HepG2 (cell line): ENCODE results near the gene ZBTB48. TPM values are rescaled to one million over a fixed set of nuclear protein-coding genes. Genes with fewer than 3 reads are reported as not detected.

Source experiments
- DPF2 ChIP-seq: sonication (generic); formaldehyde crosslinking; IDR thresholded peaks from 2 replicates; pipeline ENCODE4 v1.4.0; 2020; ENCODE audit warnings: mild to moderate bottlenecking, low read depth, missing genetic modification reagents, borderline replicate concordance
- E2F1 ChIP-seq: sonication (generic); formaldehyde crosslinking; IDR thresholded peaks from 2 replicates; pipeline ENCODE4 v1.5.0; 2020; ENCODE audit warnings: missing genetic modification reagents
- EP300 ChIP-seq, 3 experiments: sonication (generic) in 1 of 3; formaldehyde crosslinking in 1 of 3; IDR thresholded peaks; 2 replicates each; pipeline versions ENCODE4 v1.5.1 to v1.6.1; 2011 to 2020; ENCODE audit warnings: low read depth in 2 of 3, low read length in 2 of 3, borderline replicate concordance in 1 of 3, improper control_type of control experiment in 1 of 3, mild to moderate bottlenecking in 1 of 3, missing genetic modification reagents in 1 of 3, moderate library complexity in 1 of 3
- LCORL ChIP-seq, 2 experiments: fragments of 450-650 bp in 1 of 2; sonication (generic) in 1 of 2; formaldehyde crosslinking in 1 of 2; IDR thresholded peaks; 2 replicates each; pipeline versions ENCODE4 v1.5.0 to v1.6.1; 2017 to 2020; ENCODE audit warnings: antibody characterized with exemption in 1 of 2, missing genetic modification reagents in 1 of 2
- NFE2L1 ChIP-seq: sonication (generic); formaldehyde crosslinking; IDR thresholded peaks from 2 replicates; pipeline ENCODE4 v1.4.0; 2020; ENCODE audit warnings: missing genetic modification reagents, mild to moderate bottlenecking, borderline replicate concordance
- NR2F6 ChIP-seq, 2 experiments: IDR thresholded peaks; 2 replicates each; pipeline ENCODE4 v1.6.1; 2016; ENCODE audit warnings: antibody characterized with exemption in 1 of 2, mild to moderate bottlenecking in 1 of 2
- PBX3 ChIP-seq: sonication (generic); formaldehyde crosslinking; IDR thresholded peaks from 2 replicates; pipeline ENCODE4 v1.8.1; 2023; ENCODE audit warnings: missing genetic modification reagents, inconsistent platforms, borderline replicate concordance
- PHF20 ChIP-seq: sonication (generic); formaldehyde crosslinking; IDR thresholded peaks from 2 replicates; pipeline ENCODE4 v1.5.0; 2020; ENCODE audit warnings: mild to moderate bottlenecking, missing genetic modification reagents
- RCOR2 ChIP-seq: IDR thresholded peaks from 2 replicates; pipeline ENCODE4 v1.6.1; 2016; ENCODE audit warnings: missing biosample characterization, missing genetic modification reagents
- RFX5 ChIP-seq: IDR thresholded peaks from 2 replicates; pipeline ENCODE4 v1.6.1; 2011; ENCODE audit warnings: low read depth, low read length, improper control_type of control experiment
- RNF219 ChIP-seq: sonication (generic); formaldehyde crosslinking; IDR thresholded peaks from 2 replicates; pipeline ENCODE4 v1.5.0; 2020; ENCODE audit warnings: mild to moderate bottlenecking, missing genetic modification reagents
- SP140L ChIP-seq: sonication (generic); formaldehyde crosslinking; IDR thresholded peaks from 2 replicates; pipeline ENCODE4 v1.4.0; 2020; ENCODE audit warnings: missing genetic modification reagents, borderline replicate concordance
- SRSF1 ChIP-seq: fragments of 200-400 bp; formaldehyde crosslinking; optimal IDR thresholded peaks from 2 replicates; pipeline ENCODE3; 2017; ENCODE audit warnings: mild to moderate bottlenecking, low read depth, low read length, moderate library complexity
- ZBTB2 ChIP-seq: sonication (generic); formaldehyde crosslinking; IDR thresholded peaks from 2 replicates; pipeline ENCODE4 v1.8.0; 2022; ENCODE audit warnings: low read depth, missing genetic modification reagents
- ZC3H4 ChIP-seq: sonication (generic); formaldehyde crosslinking; IDR thresholded peaks from 2 replicates; pipeline ENCODE4 v1.4.0; 2020; ENCODE audit warnings: missing genetic modification reagents, borderline replicate concordance
- ZNF251 ChIP-seq: sonication (generic); formaldehyde crosslinking; IDR thresholded peaks from 2 replicates; pipeline ENCODE4 v1.9.0; 2021; ENCODE audit warnings: mild to moderate bottlenecking, missing genetic modification reagents
- ZNF367 ChIP-seq: sonication (generic); formaldehyde crosslinking; IDR thresholded peaks from 2 replicates; pipeline ENCODE4 v1.4.0; 2020; ENCODE audit warnings: missing genetic modification reagents, borderline replicate concordance
- ZNF83 ChIP-seq: sonication (generic); formaldehyde crosslinking; IDR thresholded peaks from 2 replicates; pipeline ENCODE4 v1.4.0; 2020; ENCODE audit warnings: missing genetic modification reagents, mild to moderate bottlenecking, borderline replicate concordance
- polyA plus RNA-seq, 8 experiments: library from polyadenylated mRNA; depleted of rRNA in 3 of 8; stranded (reverse) in 7 of 8; unstranded in 1 of 8; fragments of >200 nt; fragmentation: Illumina TruSeq in 4 of 8; extraction: Trizol in 4 of 8; gene quantifications; 2 replicates each; pipeline versions ENCODE4 v1.2.1 to v1.2.3, GENCODE V29; 2011 to 2016; ENCODE audit warnings: low read depth in 4 of 8, missing spikeins in 1 of 8, mixed read lengths in 1 of 8; ENCODE audit not compliant: insufficient read depth in 1 of 8
- total RNA-seq, 5 experiments: library from RNA; depleted of rRNA; stranded (reverse); fragments of >200 nt; fragmentation: Illumina TruSeq; extraction: Trizol; gene quantifications; 2 replicates each; pipeline ENCODE4 v1.2.3, GENCODE V29; 2016; ENCODE audit warnings: low read depth in 1 of 5
- TF ChIP-seq, protein P1 (sequence below): sonication (generic); formaldehyde crosslinking; IDR thresholded peaks from 2 replicates; pipeline ENCODE4 v1.4.0; 2020; ENCODE audit warnings: missing genetic modification reagents
- TF ChIP-seq, protein P2 (sequence below): IDR thresholded peaks from 2 replicates; pipeline ENCODE4 v1.6.1; 2016; ENCODE audit warnings: mild to moderate bottlenecking, missing biosample characterization, missing genetic modification reagents

The ZBTB48 gene
- total and polyA plus RNA-seq, 2 of the 13 experiments (the other 11 are each of a cell fraction or from before 2014, with no cell fraction given), result 13.0 to 17.1 TPM

GRCh38 chr1:6572653-6573383 lies 7.0 kb upstream of the ZBTB48 start (continued):
- TF ChIP-seq ZNF367 (CRISPR knock-in tag) (no peak), PBX3 (no peak), ZBTB2 (CRISPR knock-in tag) (no peak), NFE2L1 (CRISPR knock-in tag) (0 out of 2 replicates have a peak, but pooled peaks have one; percentile 29), RNF219 (CRISPR knock-in tag) (no peak), SRSF1 (no peak), ZNF83 (CRISPR knock-in tag) (no peak), LCORL (IDR thresholded peaks at IDR 0.05) (no peak), LCORL (CRISPR knock-in tag; IDR thresholded peaks at IDR 0.05) (0 out of 2 replicates have a peak, but pooled peaks have one; percentile 21), PHF20 (CRISPR knock-in tag) (no peak), NR2F6 (IDR thresholded peaks at IDR 0.05) (peak; percentile 34; the same call in 1 of the 2 replicates), NR2F6 (CRISPR knock-in tag; IDR thresholded peaks at IDR 0.05) (0 out of 2 replicates have a peak, but pooled peaks have one; percentile 14), ZNF251 (CRISPR knock-in tag) (no peak), DPF2 (CRISPR knock-in tag) (peak; percentile 14; the same call in 1 of the 2 replicates), E2F1 (CRISPR knock-in tag) (no peak), RFX5 (no peak), RCOR2 (CRISPR knock-in tag) (no peak), ZC3H4 (no peak), EP300 (IDR thresholded peaks at IDR 0.05; ENCODE audit: low read depth in 2 of 2, low read length in 2 of 2) (peak in 1 of 2 experiments; percentile 47; a peak in 1 of 4 replicates), EP300 (CRISPR knock-in tag; IDR thresholded peaks at IDR 0.05; ENCODE audit: borderline replicate concordance) (no peak), SP140L (no peak)
- TF ChIP-seq, protein P1, sequence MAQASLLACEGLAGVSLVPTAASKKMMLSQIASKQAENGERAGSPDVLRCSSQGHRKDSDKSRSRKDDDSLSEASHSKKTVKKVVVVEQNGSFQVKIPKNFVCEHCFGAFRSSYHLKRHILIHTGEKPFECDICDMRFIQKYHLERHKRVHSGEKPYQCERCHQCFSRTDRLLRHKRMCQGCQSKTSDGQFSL, result no peak
- TF ChIP-seq, protein P2, sequence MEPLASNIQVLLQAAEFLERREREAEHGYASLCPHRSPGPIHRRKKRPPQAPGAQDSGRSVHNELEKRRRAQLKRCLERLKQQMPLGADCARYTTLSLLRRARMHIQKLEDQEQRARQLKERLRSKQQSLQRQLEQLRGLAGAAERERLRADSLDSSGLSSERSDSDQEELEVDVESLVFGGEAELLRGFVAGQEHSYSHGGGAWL (CRISPR knock-in tag), result no peak
